ENCODE results near the gene PBX3. TPM values are rescaled to one million over a fixed set of nuclear protein-coding genes. Genes with fewer than 3 reads are reported as not detected.

Gene PBX3
- total RNA-seq, 1 experiment from 2014 or later, result 1.5 TPM

DNA sequence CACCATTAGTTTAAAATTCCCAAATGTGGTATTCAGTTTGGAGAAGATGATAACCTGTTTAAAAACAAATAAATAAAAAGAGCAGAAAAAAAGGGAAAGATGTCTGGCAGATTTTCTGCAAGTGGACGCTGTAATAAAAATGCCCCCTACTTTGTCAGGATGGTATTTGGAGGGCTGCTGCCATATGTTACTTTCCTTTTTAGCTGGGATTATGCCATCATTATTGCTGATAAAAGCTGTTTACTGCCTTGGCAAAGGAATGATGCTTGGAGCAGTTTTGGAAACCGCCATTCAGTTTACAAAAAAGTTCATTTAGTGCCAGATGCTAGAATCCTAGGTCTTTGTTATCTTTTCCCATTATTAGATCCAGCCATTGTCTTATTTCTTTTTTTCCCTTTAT is 104.8 kb downstream of the PBX3 start:
- H3K4me3 ChIP-seq (ENCODE audit: low read depth, low read length, poor library complexity, severe bottlenecking), result no peak overlapping the region
- H3K27me3 ChIP-seq (replicated peaks; ENCODE audit: insufficient read depth, low read depth, low read length, poor library complexity), result peaks cover 66% of the 10 kb centered on the region
- H3K4me1 ChIP-seq (ENCODE audit: insufficient read depth, low read length, poor library complexity, severe bottlenecking), result no peaks in the 10 kb centered on the region
- H3K27ac ChIP-seq (ENCODE audit: low read depth, low read length, poor library complexity, severe bottlenecking), result no peak overlapping the region
- DNase-seq (ENCODE audit: low spot score), result no peak
- no peaks in the 10 kb centered on the region for H3K36me3 ChIP-seq (ENCODE audit: insufficient read depth, low read length, poor library complexity, severe bottlenecking)
- intact Hi-C loops (cut with micrococcal nuclease; ENCODE audit: unreplicated experiment), result no loop called here
- TF ChIP-seq EZH2 (IDR thresholded peaks at IDR 0.05; ENCODE audit: borderline replicate concordance, low read depth, low read length, poor library complexity, severe bottlenecking) (no peak), CTCF (conservative IDR thresholded peaks at IDR 0.05; ENCODE audit: low read depth, low read length) (no peak)
- ChIA-PET CTCF (no interaction called here), POLR2A (ENCODE audit: low non-redundant PET) (no interaction called here)
- H3K9me3 ChIP-seq (ENCODE audit: low read depth, low read length, poor library complexity, severe bottlenecking), result no peaks in the 10 kb centered on the region
- BruUV-seq (replicated peaks), result no TSS peak

GRCh38 chr9:125852386-125852785 is 105.2 kb downstream of the PBX3 start:
- H3K4me1 ChIP-seq (ENCODE audit: insufficient read depth, low read length, poor library complexity, severe bottlenecking), result no peaks in the 10 kb centered on the region
- CTCF ChIA-PET, result no interaction called here
- intact Hi-C loops (cut with micrococcal nuclease; ENCODE audit: unreplicated experiment), result no loop called here
- BruUV-seq (replicated peaks), result no TSS peak
- no peaks in the 10 kb centered on the region for H3K9me3 ChIP-seq (ENCODE audit: low read depth, low read length, poor library complexity, severe bottlenecking)
- H3K27me3 ChIP-seq (replicated peaks; ENCODE audit: insufficient read depth, low read depth, low read length, poor library complexity), result peaks cover 62% of the 10 kb centered on the region
- H3K36me3 ChIP-seq (ENCODE audit: insufficient read depth, low read length, poor library complexity, severe bottlenecking), result no peaks in the 10 kb centered on the region
- H3K27ac ChIP-seq (ENCODE audit: low read depth, low read length, poor library complexity, severe bottlenecking), result no peak overlapping the region
- POLR2A ChIA-PET (ENCODE audit: low non-redundant PET), result no interaction called here
- TF ChIP-seq CTCF (conservative IDR thresholded peaks at IDR 0.05; ENCODE audit: low read depth, low read length) (no peak), EZH2 (IDR thresholded peaks at IDR 0.05; ENCODE audit: borderline replicate concordance, low read depth, low read length, poor library complexity, severe bottlenecking) (no peak)
- no peak for DNase-seq (ENCODE audit: low spot score)
- no peak overlapping the region for H3K4me3 ChIP-seq (ENCODE audit: low read depth, low read length, poor library complexity, severe bottlenecking)

DNA sequence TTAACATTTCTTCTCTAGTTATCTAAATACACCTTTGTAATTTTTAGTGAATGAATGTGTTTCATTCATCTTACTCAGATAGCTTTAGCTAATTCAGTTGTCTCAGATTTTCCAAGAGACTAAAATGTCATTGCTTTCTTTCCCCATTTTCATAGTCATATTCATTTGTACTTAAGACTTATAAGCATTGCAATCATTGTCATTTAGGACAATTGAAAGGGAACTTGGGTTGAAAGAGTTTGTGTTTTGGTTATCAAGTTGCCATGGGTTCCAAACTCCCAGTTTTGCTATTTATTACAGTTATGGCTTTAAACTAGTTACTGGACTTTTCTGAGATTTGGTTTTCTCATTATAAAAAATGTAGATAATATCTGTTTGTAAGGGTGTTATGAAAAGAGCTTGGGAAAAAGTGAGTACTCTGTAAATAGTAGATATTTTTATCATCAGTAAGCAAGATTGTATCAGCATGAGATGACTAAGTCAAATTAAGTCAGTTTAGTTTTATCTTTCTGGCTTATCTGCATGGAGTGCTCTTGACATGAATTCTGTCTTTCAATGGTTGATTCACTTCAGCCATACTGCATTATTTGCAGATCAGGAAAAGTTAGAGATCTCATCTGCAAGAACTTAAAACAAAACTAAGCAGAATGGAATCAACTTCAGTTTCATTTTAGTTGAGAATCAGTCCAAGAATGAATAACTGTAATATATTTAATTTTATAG is 107.5 kb downstream of the PBX3 start:
- TF ChIP-seq CTCF (conservative IDR thresholded peaks at IDR 0.05; ENCODE audit: low read depth, low read length), result no peak
- no peak for TF ChIP-seq EZH2 (IDR thresholded peaks at IDR 0.05; ENCODE audit: borderline replicate concordance, low read depth, low read length, poor library complexity, severe bottlenecking)
- POLR2A ChIA-PET (ENCODE audit: low non-redundant PET), result no interaction called here
- no TSS peak for BruUV-seq (replicated peaks)
- H3K27ac ChIP-seq (ENCODE audit: low read depth, low read length, poor library complexity, severe bottlenecking), result no peak overlapping the region
- intact Hi-C loops (cut with micrococcal nuclease; ENCODE audit: unreplicated experiment), result no loop called here
- H3K4me1 ChIP-seq (ENCODE audit: insufficient read depth, low read length, poor library complexity, severe bottlenecking), result no peaks in the 10 kb centered on the region
- no peak overlapping the region for H3K4me3 ChIP-seq (ENCODE audit: low read depth, low read length, poor library complexity, severe bottlenecking)
- H3K36me3 ChIP-seq (ENCODE audit: insufficient read depth, low read length, poor library complexity, severe bottlenecking), result no peaks in the 10 kb centered on the region
- H3K27me3 ChIP-seq (replicated peaks; ENCODE audit: insufficient read depth, low read depth, low read length, poor library complexity), result peaks cover 40% of the 10 kb centered on the region
- CTCF ChIA-PET, result no interaction called here
- no peak for DNase-seq (ENCODE audit: low spot score)
- H3K9me3 ChIP-seq (ENCODE audit: low read depth, low read length, poor library complexity, severe bottlenecking), result no peaks in the 10 kb centered on the region
